Lung microvascular endothelial cell (primary cell): ENCODE data around the gene EPB41L4A. TPM values are rescaled to one million over a fixed set of nuclear protein-coding genes. Genes with fewer than 3 reads are reported as not detected.

ENCODE experiments used
- DNase-seq, 2 donors: peaks; one replicate each; pipeline versions ENCODE4 v3.0.0 to v3.0.0-alpha.2; 2010; ENCODE audit warnings: low read depth in 2 of 2
- total RNA-seq: library from RNA; depleted of rRNA; stranded (reverse); fragments of >200 nt; gene quantifications from 2 replicates; pipeline ENCODE4 v1.2.1, GENCODE V29; 2014

The EPB41L4A gene
- total RNA-seq, 1 donor from 2014 or later: 49.6 TPM

GRCh38 chr5:112312295-112313275 lies 106.5 kb downstream of the EPB41L4A start:
- peak in 1 of 2 donors; percentile 47 for DNase-seq

DNA sequence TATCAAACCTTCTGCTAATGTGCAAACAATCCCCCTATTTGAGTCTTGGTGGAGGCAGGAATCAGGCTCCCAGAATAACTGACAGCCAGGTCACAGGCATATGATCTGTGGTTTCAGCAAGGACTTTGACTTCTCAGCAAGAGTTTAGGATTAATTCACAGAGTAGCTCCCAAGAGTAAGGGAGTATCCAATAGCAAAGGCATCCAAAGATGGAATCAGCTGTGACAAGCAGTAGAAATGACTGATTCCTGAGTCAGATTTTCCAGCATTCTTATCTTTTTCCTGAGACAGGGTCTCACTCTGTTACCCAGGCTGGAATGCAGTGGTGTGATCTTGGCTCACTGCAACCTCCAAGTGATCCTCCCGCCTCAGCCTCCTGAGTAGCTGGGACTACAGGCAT lies 108.3 kb downstream of the EPB41L4A start:
- DNase-seq: no peak

DNA sequence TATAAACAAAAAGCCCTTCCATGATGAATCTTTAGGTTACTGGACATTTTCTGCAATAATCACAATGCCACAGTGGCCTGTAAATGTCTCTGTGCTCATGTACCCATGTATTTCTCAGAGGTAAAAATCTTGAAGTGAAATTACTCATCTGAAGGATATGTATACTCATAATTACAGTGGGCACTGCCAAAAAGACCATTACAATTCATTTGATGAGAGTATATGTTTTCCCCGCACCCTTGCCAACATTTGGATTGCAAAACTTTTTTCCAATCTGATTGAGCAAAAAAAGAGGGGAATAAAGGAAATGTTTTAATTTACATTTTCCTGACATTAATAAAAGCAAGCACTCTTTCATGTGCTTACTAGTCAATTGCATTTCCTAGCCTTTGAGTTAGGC lies 110.5 kb downstream of the EPB41L4A start:
- DNase-seq: no peak

DNA sequence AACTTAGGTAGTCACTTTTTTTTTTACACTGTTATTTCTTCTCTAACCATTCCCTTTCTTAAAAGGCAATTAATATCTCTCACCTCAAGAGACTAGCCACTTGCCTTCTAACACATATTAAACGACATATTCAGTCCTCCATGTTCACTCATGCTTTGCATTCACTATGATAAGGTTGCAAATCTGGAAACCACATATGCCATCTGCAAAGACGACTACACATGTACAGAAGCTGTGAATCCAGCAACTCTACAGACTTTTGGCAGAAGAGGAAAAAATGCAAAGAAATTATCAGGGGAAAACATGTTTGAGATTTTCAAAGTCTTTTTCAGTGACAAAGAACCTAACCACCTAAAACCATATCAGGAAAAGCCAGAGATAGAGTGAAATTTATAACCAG lies 112.1 kb downstream of the EPB41L4A start:
- no peak for DNase-seq

GRCh38 chr5:112304743-112305142 lies 114.3 kb downstream of the EPB41L4A start:
- DNase-seq: no peak

DNA sequence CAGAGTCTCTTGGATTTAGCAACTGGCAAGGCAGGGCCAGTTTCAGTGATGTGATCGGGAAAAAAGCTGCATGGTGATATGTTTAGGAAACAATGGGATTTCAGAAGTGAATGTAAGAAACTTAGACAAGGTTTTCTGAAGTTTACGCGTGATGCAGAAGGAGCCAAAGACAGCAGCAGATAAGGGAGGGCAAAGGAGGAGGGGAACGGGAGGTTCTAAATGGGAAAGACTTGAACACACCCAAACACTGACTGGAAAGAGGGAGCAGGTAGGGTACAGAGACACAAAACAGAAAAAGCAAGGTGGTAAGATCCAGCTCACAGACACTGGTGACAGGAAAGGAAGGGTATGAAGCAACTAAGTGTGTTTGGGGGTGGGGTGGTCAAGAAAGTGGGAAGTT lies 115.4 kb downstream of the EPB41L4A start:
- DNase-seq: no peak

DNA sequence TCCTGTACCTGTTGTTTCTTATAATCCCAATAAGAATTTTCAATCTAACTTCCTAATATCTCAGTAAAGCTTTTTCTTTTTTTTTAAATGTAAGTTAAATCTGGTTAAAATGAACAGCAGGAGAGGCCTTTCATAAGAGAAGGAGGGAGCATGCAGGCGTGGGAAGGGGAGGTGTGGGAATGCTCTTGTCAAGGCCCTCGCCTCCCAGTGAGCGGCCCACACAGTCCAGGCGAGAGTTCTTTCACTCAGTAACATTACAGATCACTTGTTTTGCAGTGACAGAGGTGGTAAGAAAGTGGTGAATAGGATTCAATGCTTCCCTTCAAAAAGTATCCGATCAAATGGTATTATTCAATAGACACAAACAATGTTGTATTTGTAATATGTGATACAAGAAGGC lies 125.0 kb downstream of the EPB41L4A start:
- DNase-seq: no peak

DNA sequence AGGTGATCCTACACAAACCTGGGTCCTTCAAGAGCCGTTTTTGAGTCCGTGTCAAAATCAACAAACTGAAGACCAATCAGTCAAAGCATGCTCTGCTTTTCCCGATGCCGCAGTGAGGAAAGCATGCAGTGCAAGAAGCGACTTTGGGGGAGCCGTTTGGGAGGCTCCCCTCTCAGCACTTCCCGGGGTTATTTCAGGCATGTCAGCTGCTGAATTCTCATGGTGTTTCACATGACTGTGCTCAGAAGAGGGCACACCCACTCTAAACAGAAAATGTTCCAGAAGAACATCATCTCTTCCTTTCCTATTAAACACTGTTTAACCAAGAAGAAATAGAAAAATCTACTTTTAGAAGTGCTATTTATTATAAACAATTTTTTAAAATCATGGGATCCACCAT lies 125.5 kb downstream of the EPB41L4A start:
- DNase-seq: no peak

DNA sequence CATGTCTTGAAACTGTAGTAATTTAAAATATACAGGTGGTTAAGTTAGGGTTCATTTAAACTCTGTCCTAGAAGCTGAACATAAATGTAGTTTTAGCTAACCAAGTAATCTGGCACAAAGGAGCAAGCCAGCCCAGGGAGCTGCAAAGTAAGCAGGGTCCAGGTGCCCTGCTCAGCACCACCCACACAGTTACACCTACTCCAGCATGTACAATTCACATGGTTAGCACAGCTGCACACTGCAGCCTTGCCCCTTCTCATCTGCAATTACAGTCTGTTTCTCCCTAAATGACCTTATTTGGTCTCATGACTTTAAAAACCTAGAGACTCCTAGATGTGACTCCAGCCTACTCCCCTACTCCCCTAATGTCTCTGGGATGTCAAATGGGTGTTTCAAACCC lies 128.4 kb downstream of the EPB41L4A start:
- no peak for DNase-seq

- DNase-seq: peak in 1 of 2 donors; percentile 8
Measured at GRCh38 chr5:112289465-112289864, 129.6 kb downstream of the EPB41L4A start.

- DNase-seq: no peak
Measured at GRCh38 chr5:112283943-112284929, 134.8 kb downstream of the EPB41L4A start.

GRCh38 chr5:112283034-112283582 lies 136.0 kb downstream of the EPB41L4A start:
- DNase-seq: no peak

- peak in 1 of 2 donors; percentile 62 for DNase-seq
Measured at GRCh38 chr5:112279082-112279481, 140.0 kb downstream of the EPB41L4A start.

DNA sequence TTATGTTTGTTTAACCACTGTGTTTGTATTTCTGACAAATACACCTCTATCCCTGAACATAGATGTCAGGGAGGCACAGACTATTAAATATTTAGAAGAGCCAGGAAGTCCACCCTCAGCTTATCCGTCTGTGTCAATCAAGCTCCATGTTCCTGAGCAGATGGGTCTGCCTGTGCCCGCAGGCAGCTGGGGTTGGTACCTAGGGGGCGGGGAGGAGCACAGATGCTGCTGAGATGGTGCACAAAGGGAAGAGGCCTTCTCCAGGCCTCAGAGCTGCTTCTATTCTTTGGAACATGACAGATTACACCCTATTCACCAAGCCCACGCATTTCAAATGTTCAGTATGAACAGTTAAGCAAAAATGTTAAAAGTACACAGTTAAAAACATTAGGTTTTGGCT lies 142.1 kb downstream of the EPB41L4A start:
- DNase-seq: no peak

GRCh38 chr5:112275671-112276070 lies 143.4 kb downstream of the EPB41L4A start:
- DNase-seq: no peak

DNA sequence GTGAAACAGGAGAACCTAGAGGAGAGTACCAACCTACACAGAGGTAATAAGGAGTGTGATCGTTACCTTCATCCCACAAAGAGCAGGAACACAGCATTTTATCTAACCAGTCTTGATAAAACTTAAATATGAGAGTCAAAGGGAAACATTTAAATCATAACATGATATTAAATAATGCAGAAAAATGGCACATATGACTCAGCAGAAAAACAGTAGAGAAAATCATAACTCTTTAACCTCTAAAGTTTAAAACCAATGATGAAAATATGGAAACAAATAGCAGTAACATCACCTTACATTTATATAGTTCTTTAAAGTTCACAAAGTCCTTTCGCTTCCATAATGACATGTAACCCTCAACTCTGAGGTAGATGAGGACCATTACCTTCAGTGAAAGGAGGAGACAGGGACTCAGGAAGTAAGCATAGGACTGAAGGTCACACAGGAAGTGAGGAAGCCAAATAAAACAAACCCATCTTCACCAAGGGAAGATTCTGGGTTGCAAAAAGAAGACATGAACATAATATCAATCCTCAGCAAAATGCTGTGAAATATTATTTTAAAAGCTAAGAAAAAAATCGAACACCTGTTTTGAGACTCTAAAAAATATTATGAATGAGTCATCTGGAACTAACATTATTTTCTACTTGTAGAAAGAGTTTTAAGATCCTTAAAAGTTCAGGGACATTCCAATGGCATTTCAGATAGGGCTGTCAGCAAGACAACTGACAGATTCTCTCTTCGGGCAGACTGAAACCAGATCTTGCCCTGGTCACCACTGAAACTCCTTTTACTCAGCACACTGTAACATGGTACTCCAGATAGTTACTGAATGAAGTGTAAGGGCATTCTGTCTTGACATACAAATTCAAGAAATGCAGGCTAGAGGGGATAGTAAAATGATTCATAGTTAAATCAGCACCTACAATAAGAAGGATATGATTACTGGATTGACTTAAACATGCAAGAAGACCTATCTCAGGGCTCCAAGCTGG lies 148.5 kb downstream of the EPB41L4A start:
- no peak for DNase-seq

GRCh38 chr5:112267231-112267630 lies 151.8 kb downstream of the EPB41L4A start:
- DNase-seq: no peak

DNA sequence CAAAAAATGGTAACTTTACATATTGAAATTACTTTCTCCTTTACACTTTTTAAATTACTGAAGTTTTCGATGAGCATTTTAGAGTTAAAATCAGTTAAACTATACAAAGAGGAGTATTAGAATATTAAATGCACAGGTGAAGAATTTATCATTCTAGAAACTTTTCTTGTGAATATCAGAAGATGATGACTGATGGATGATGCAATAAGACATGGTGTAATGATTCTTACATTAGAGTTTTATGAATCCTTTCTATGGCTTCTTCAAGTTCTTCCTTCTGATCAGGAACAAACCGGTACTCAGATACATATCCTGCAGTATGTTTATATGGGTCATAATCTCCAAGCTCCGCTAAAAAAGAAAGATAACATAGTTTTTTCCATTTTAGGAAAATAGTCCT lies 154.4 kb downstream of the EPB41L4A start:
- no peak for DNase-seq

DNA sequence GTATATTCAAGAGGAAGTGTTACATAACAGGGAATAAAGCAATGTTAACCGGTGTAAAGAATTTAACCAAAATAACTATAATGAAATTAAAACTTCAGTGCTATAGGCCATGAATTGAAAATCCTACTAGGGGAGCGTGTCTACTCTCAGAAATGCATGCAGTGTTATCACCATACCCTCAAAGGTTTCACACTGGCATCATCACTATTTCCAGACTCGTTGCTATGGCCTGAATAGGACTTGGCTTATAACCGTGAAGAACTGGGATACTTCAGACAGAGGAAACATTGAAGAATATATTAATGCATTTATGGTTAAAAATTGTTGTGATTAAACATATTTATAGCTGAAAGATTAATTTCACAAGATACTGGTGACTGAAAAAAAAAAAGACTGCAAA lies 154.9 kb downstream of the EPB41L4A start:
- DNase-seq: no peak

DNA sequence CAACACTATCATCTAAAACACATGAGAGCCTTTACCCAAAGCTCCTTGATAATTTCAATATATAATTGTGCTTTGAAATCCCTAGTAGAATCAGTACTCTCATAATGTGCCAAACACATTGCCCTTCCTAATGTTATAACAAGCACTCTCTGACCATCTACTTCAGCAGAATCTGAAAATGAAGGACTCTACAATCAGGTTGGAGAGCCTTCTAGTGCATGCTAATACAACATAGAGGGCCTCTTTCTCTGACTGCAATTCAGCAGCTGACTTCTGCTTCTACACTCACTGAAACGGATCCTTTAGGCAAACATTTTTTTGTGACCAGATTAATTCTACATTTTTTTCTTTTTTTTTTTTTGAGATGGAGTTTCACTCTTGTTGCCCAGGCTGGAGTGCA lies 155.6 kb downstream of the EPB41L4A start:
- DNase-seq: no peak

DNA sequence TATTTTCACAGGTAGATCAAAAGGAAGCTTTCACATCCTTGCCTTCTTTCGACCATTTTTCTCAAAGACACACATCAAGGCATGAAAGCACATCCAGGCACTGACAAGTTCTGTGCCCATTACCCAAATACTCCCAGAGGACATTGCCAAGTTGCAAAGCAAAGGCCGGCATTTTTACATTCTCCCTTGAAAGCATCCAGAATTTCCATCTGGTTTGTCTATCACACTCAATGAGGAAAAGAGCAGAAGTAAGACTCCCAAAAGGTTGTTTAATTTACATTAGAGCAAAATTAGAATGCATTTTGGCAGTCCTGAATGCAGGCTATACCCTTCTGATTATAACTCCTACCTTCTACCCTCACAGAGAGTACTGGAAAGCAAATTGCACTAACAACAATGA lies 160.5 kb downstream of the EPB41L4A start:
- DNase-seq: no peak
